ENCODE data around the gene LRP1B.

LRP1B gene

DNA sequence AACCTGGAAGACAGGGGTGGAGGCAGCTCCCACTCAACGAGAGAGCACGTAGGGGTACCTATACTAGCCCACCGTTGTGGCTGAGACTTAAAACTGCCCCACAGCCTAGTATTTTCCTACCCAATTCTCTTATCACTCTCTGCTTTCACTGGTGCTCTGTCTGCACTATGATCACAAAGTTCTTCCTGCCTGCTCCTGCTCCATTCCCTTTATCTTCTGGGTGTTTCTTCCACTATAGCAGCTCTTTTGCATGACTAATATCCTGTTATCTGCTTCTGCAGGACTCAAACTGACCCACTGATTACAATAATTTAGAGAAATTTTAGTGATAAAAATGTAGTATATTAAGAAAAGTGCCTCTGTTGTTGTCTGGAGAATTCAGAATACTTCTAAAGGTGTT, 184.8 kb downstream of the LRP1B start:
- no peak overlapping the region for H3K27ac ChIP-seq (ENCODE audit: low read depth in 2 of 2, low read length in 2 of 2)
- no peaks in the 10 kb centered on the region for H3K4me1 ChIP-seq (ENCODE audit: control insufficient read depth in 2 of 2, insufficient read depth in 2 of 2, low read length in 2 of 2)
- no peaks in the 10 kb centered on the region for H3K36me3 ChIP-seq (ENCODE audit: control insufficient read depth in 2 of 2, insufficient read depth in 2 of 2, low read length in 2 of 2)
- no peaks in the 10 kb centered on the region for H3K27me3 ChIP-seq (ENCODE audit: control insufficient read depth in 2 of 2, insufficient read depth in 2 of 2, low read length in 2 of 2)
- H3K9me3 ChIP-seq (ENCODE audit: control insufficient read depth in 2 of 2, low read length in 2 of 2): no peaks in the 10 kb centered on the region
- H3K4me3 ChIP-seq (ENCODE audit: low read length in 2 of 2): no peak overlapping the region
- no peak overlapping the region for H3K9ac ChIP-seq (ENCODE audit: low read depth in 1 of 2, low read length in 2 of 2)

DNA sequence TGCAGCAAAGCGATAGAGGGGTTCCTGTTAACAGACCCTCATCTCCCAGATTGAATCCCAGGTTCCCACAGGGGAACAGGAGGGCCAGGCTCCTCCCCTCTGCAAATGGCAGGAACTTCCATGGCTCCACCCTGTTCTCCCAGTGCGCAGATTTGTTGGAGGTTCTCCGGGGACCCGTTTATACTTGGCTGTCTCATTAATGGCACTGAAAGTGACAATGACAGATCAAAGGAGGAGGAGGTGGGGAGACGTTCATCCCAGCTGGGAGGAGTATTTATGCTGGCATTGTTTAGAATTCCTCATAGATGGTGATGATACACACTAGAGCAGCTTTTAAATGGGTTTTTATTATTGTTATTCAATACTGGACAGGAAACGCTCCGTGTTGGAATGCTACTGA, 186.9 kb downstream of the LRP1B start:
- no peaks in the 10 kb centered on the region for H3K27me3 ChIP-seq (ENCODE audit: control insufficient read depth in 2 of 2, insufficient read depth in 2 of 2, low read length in 2 of 2)
- H3K27ac ChIP-seq (ENCODE audit: low read depth in 2 of 2, low read length in 2 of 2): no peak overlapping the region
- no peaks in the 10 kb centered on the region for H3K9me3 ChIP-seq (ENCODE audit: control insufficient read depth in 2 of 2, low read length in 2 of 2)
- no peaks in the 10 kb centered on the region for H3K4me1 ChIP-seq (ENCODE audit: control insufficient read depth in 2 of 2, insufficient read depth in 2 of 2, low read length in 2 of 2)
- H3K4me3 ChIP-seq (ENCODE audit: low read length in 2 of 2): no peak overlapping the region
- H3K36me3 ChIP-seq (ENCODE audit: control insufficient read depth in 2 of 2, insufficient read depth in 2 of 2, low read length in 2 of 2): no peaks in the 10 kb centered on the region
- H3K9ac ChIP-seq (ENCODE audit: low read depth in 1 of 2, low read length in 2 of 2): no peak overlapping the region

DNA sequence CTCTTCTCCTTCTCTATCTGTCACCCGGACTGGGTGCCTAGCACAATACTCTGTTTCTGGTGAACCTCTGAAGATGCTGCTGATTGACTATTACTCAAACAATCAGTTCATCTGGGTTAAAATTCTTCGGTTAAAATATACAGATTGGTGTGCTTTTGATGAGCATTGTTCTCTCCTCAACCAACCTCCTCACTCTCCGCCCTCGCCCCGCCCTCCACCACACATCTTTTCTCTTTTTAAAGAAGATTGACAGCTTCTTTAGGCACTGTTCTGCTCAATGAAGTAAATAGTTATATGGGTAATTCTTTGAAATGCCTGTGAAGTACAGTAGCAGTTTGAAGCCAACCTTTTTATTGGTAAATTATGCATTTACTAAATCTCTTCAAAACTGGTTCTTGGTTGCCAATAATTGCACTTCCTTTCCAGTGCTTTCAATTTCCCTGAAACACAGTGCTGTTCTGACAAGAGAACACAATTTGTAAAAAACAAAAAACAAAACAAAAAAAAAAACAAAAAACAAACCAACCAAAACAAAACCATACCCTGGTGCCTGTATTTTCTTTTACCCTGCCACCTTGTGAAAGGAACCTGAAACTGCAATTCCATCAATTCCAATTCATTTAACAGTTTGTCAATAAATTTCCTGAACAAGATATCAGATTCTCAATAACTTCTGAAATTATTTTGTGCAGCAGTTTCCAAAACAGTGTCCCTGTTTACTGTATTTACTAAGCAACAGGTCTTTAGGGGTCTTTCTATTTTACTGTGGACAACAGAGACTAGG, 188.6 kb downstream of the LRP1B start:
- Histone ChIP-seq H3K27me3 (ENCODE audit: control insufficient read depth in 2 of 2, insufficient read depth in 2 of 2, low read length in 2 of 2) (no peaks in the 10 kb centered on the region), H3K27ac (ENCODE audit: low read depth in 2 of 2, low read length in 2 of 2) (no peak overlapping the region), H3K4me3 (ENCODE audit: low read length in 2 of 2) (no peak overlapping the region), H3K4me1 (ENCODE audit: control insufficient read depth in 2 of 2, insufficient read depth in 2 of 2, low read length in 2 of 2) (no peaks in the 10 kb centered on the region), H3K9me3 (ENCODE audit: control insufficient read depth in 2 of 2, low read length in 2 of 2) (no peaks in the 10 kb centered on the region), H3K9ac (ENCODE audit: low read depth in 1 of 2, low read length in 2 of 2) (no peak overlapping the region), H3K36me3 (ENCODE audit: control insufficient read depth in 2 of 2, insufficient read depth in 2 of 2, low read length in 2 of 2) (no peaks in the 10 kb centered on the region)

DNA sequence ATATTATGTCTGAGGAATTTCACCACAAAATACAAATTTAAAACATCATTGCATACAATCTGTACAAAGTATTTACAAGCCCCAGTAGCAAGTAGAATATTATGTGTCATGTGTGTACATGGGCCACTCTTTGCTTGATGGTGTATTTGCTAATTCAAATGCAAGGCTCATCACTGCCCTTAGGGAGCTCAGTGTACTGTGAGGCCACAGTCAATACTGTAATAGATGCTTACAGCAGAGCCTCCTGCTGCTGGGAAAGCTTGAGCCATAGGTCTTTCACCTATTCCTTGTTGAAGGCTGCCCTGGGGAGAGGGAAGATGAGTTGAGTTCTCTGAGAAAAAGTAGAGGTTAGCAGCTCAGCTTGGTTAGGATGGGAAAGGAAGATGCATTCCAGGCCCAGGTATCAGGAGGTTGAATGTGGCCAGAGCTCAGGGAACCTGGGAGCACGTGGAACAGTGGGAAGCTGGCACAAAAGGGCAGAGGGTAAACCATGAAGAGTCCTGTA, 189.6 kb downstream of the LRP1B start:
- Histone ChIP-seq H3K9me3 (ENCODE audit: control insufficient read depth in 2 of 2, low read length in 2 of 2) (no peaks in the 10 kb centered on the region), H3K27ac (ENCODE audit: low read depth in 2 of 2, low read length in 2 of 2) (no peak overlapping the region), H3K9ac (ENCODE audit: low read depth in 1 of 2, low read length in 2 of 2) (no peak overlapping the region), H3K27me3 (ENCODE audit: control insufficient read depth in 2 of 2, insufficient read depth in 2 of 2, low read length in 2 of 2) (no peaks in the 10 kb centered on the region), H3K36me3 (ENCODE audit: control insufficient read depth in 2 of 2, insufficient read depth in 2 of 2, low read length in 2 of 2) (no peaks in the 10 kb centered on the region), H3K4me1 (ENCODE audit: control insufficient read depth in 2 of 2, insufficient read depth in 2 of 2, low read length in 2 of 2) (no peaks in the 10 kb centered on the region), H3K4me3 (ENCODE audit: low read length in 2 of 2) (no peak overlapping the region)

DNA sequence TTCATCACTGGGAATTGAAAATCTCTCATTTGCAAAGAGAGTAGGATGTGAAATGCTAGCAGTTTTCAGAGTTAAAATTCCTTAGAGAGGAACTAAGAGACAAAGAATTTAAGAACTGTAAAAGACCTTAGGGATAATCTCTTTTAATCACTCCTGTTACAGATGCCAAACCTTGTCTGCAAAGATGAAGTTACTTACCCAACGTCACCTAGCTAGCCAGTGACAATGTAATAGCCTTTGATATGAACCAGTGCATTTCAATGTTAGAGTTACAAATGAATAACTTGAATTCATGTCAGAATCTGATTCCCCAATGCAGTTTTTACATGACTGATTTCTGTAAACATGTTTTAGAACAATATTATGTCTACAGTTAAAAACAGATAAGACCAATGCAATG, 190.1 kb downstream of the LRP1B start:
- Histone ChIP-seq H3K36me3 (ENCODE audit: control insufficient read depth in 2 of 2, insufficient read depth in 2 of 2, low read length in 2 of 2) (no peaks in the 10 kb centered on the region), H3K4me3 (ENCODE audit: low read length in 2 of 2) (no peak overlapping the region), H3K9ac (ENCODE audit: low read depth in 1 of 2, low read length in 2 of 2) (no peak overlapping the region), H3K9me3 (ENCODE audit: control insufficient read depth in 2 of 2, low read length in 2 of 2) (no peaks in the 10 kb centered on the region), H3K27me3 (ENCODE audit: control insufficient read depth in 2 of 2, insufficient read depth in 2 of 2, low read length in 2 of 2) (no peaks in the 10 kb centered on the region), H3K27ac (ENCODE audit: low read depth in 2 of 2, low read length in 2 of 2) (no peak overlapping the region), H3K4me1 (ENCODE audit: control insufficient read depth in 2 of 2, insufficient read depth in 2 of 2, low read length in 2 of 2) (no peaks in the 10 kb centered on the region)

DNA sequence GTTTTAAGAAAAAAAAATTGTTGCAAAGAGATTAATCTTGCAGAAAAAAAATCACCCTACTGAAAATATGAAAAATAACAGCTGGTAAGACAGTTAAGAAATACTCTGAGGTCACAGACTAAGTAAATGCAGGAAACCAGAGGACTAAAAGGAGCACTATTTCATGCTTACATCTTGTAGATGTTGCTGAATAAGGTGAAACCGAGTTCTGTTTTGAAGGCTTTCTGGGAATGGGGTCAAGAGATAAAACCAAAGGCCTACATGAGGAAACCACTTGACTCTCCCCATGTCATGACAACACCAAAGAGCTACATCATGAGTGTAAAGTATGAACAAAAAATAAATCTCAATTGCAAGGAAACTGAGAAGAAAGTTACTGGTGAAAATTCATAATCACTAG, 197.6 kb downstream of the LRP1B start:
- H3K9me3 ChIP-seq (ENCODE audit: control insufficient read depth in 2 of 2, low read length in 2 of 2): no peaks in the 10 kb centered on the region
- no peaks in the 10 kb centered on the region for H3K4me1 ChIP-seq (ENCODE audit: control insufficient read depth in 2 of 2, insufficient read depth in 2 of 2, low read length in 2 of 2)
- no peaks in the 10 kb centered on the region for H3K27me3 ChIP-seq (ENCODE audit: control insufficient read depth in 2 of 2, insufficient read depth in 2 of 2, low read length in 2 of 2)
- H3K9ac ChIP-seq (ENCODE audit: low read depth in 1 of 2, low read length in 2 of 2): no peak overlapping the region
- no peaks in the 10 kb centered on the region for H3K36me3 ChIP-seq (ENCODE audit: control insufficient read depth in 2 of 2, insufficient read depth in 2 of 2, low read length in 2 of 2)
- no peak overlapping the region for H3K27ac ChIP-seq (ENCODE audit: low read depth in 2 of 2, low read length in 2 of 2)
- H3K4me3 ChIP-seq (ENCODE audit: low read length in 2 of 2): no peak overlapping the region

DNA sequence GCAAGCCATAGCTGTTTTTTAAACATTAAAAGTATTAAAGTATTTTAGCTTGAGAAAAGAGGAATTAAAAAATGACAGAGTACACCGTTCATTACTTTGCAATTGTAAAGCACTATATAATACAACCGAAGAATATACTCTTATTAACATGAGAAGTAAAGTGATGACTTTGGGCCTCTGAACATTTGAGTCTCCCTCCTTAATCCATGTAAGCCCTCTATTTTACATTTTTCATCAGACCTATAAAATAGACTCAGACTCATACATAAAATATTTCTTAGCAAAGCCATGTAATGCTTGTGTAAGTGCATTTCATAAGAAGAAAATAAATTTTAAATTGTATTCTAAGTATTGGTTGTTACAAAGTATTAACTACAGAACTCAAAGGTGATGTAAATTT, 198.6 kb downstream of the LRP1B start:
- no peak overlapping the region for H3K4me3 ChIP-seq (ENCODE audit: low read length in 2 of 2)
- no peaks in the 10 kb centered on the region for H3K27me3 ChIP-seq (ENCODE audit: control insufficient read depth in 2 of 2, insufficient read depth in 2 of 2, low read length in 2 of 2)
- no peaks in the 10 kb centered on the region for H3K4me1 ChIP-seq (ENCODE audit: control insufficient read depth in 2 of 2, insufficient read depth in 2 of 2, low read length in 2 of 2)
- no peak overlapping the region for H3K9ac ChIP-seq (ENCODE audit: low read depth in 1 of 2, low read length in 2 of 2)
- H3K9me3 ChIP-seq (ENCODE audit: control insufficient read depth in 2 of 2, low read length in 2 of 2): no peaks in the 10 kb centered on the region
- no peaks in the 10 kb centered on the region for H3K36me3 ChIP-seq (ENCODE audit: control insufficient read depth in 2 of 2, insufficient read depth in 2 of 2, low read length in 2 of 2)
- no peak overlapping the region for H3K27ac ChIP-seq (ENCODE audit: low read depth in 2 of 2, low read length in 2 of 2)

DNA sequence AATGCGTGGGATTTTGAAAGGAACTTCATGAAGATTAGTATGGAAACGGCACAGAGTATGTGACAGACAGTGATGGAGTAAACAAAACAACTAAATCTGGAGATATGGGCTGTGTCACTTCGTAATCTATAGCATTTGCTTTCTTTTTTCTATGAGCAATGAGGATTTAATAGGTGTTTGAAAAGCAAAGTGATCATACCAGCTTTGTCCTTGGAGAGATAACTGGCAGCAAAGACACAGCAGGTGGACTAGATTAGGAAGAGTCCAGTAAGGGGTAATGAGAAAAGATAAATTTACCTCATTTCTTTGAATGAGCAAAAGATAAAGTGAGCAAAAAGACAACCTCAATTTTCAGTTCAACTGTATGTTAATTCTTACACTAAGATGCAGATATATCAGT, 199.0 kb downstream of the LRP1B start:
- no peaks in the 10 kb centered on the region for H3K27me3 ChIP-seq (ENCODE audit: control insufficient read depth in 2 of 2, insufficient read depth in 2 of 2, low read length in 2 of 2)
- H3K4me3 ChIP-seq (ENCODE audit: low read length in 2 of 2): no peak overlapping the region
- H3K9ac ChIP-seq (ENCODE audit: low read depth in 1 of 2, low read length in 2 of 2): no peak overlapping the region
- no peaks in the 10 kb centered on the region for H3K36me3 ChIP-seq (ENCODE audit: control insufficient read depth in 2 of 2, insufficient read depth in 2 of 2, low read length in 2 of 2)
- no peak overlapping the region for H3K27ac ChIP-seq (ENCODE audit: low read depth in 2 of 2, low read length in 2 of 2)
- H3K4me1 ChIP-seq (ENCODE audit: control insufficient read depth in 2 of 2, insufficient read depth in 2 of 2, low read length in 2 of 2): no peaks in the 10 kb centered on the region
- no peaks in the 10 kb centered on the region for H3K9me3 ChIP-seq (ENCODE audit: control insufficient read depth in 2 of 2, low read length in 2 of 2)

DNA sequence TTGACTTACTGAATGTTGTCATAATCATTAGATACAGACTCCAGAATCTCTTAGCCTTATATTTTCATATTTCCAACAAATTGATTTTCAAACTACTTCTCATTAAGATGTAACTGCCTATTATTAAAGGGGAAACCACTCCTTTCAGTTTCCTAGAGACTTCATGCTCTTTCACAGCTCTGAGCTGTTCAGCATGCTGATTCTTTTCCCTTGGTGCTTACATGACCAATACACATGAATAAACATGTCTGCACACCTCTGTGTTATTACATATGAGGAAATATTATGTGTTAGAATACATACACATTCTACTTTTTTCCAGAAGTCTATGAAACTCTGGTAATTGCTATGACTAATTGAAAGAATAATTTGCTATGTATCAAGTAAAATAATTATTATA, 200.0 kb downstream of the LRP1B start:
- H3K4me1 ChIP-seq (ENCODE audit: control insufficient read depth in 2 of 2, insufficient read depth in 2 of 2, low read length in 2 of 2): no peaks in the 10 kb centered on the region
- H3K4me3 ChIP-seq (ENCODE audit: low read length in 2 of 2): no peak overlapping the region
- H3K27me3 ChIP-seq (ENCODE audit: control insufficient read depth in 2 of 2, insufficient read depth in 2 of 2, low read length in 2 of 2): no peaks in the 10 kb centered on the region
- H3K36me3 ChIP-seq (ENCODE audit: control insufficient read depth in 2 of 2, insufficient read depth in 2 of 2, low read length in 2 of 2): no peaks in the 10 kb centered on the region
- H3K9ac ChIP-seq (ENCODE audit: low read depth in 1 of 2, low read length in 2 of 2): no peak overlapping the region
- no peak overlapping the region for H3K27ac ChIP-seq (ENCODE audit: low read depth in 2 of 2, low read length in 2 of 2)
- no peaks in the 10 kb centered on the region for H3K9me3 ChIP-seq (ENCODE audit: control insufficient read depth in 2 of 2, low read length in 2 of 2)

DNA sequence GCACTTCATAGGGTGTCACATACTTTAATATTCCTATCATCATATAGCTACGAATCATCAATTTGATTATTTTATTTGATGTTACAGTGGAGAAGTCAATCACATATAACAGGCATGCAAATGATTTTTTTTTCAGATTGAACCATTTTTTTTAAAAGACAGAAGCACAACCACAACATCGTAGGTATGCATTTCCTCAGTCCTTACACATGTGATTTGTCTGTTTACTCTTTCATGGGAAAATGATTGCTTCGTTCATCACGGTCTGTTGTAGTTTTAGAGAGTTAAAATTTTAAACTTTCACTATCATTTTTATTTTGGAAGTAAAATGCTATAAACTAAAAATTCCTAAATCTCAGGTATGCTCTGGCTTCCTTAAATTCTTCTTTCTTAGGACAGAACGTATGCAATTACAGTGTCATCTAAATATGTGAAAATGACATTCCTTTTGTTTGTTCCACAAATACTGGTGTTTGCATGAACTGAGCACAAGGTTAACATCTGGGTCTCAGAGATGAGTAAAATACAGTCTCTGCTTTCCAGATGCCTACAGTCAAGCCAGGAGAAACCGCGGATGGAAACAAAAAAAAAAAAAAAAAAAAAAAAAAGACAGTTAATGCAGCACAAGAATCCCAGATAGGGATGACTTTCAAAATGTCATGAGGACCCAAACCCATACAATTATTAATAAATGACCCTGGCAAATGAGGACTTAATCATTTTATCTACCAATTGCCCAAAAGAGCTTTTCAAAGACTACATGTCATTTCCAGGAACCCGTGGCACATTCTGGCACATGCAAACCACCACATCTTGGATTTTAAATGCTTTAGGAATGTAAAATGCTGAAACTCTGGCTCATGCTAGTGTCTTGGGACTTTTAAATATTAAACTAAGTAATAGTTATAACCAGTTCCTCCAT, 201.2 kb downstream of the LRP1B start:
- Histone ChIP-seq H3K9ac (ENCODE audit: low read depth in 1 of 2, low read length in 2 of 2) (no peak overlapping the region), H3K4me1 (ENCODE audit: control insufficient read depth in 2 of 2, insufficient read depth in 2 of 2, low read length in 2 of 2) (no peaks in the 10 kb centered on the region), H3K4me3 (ENCODE audit: low read length in 2 of 2) (no peak overlapping the region), H3K27ac (ENCODE audit: low read depth in 2 of 2, low read length in 2 of 2) (no peak overlapping the region), H3K36me3 (ENCODE audit: control insufficient read depth in 2 of 2, insufficient read depth in 2 of 2, low read length in 2 of 2) (no peaks in the 10 kb centered on the region), H3K9me3 (ENCODE audit: control insufficient read depth in 2 of 2, low read length in 2 of 2) (no peaks in the 10 kb centered on the region), H3K27me3 (ENCODE audit: control insufficient read depth in 2 of 2, insufficient read depth in 2 of 2, low read length in 2 of 2) (no peaks in the 10 kb centered on the region)

Measured in mucosa of rectum (tissue), 2 donors.